A673 (cell line): ENCODE data around the gene MYH1. TPM values are rescaled to one million over a fixed set of nuclear protein-coding genes. Genes with fewer than 3 reads are reported as not detected.

ENCODE experiments used
- Bru-seq: library from RNA; stranded (reverse); fragments of 400-500 nt; gene quantifications from one replicate; lab custom pipeline; 2021; lab: Mats Ljungman, UMichigan
- BruChase-seq, 2 experiments: library from RNA; stranded (reverse); fragments of 400-500 nt; gene quantifications; one replicate each; lab custom pipeline; 2021; lab: Mats Ljungman, UMichigan
- BruUV-seq: library from RNA; stranded (reverse); fragments of 400-500 nt; replicated peaks from 2 replicates; lab custom pipeline; 2021; lab: Mats Ljungman, UMichigan
- CTCF ChIA-PET: fragments of 300-600 bp; sonication (Branson Sonifier 250); formaldehyde crosslinking; loops from one replicate; lab custom pipeline; 2022; ENCODE audit warnings: antibody characterized with exemption; lab: Charles Lee
- POLR2A ChIA-PET: fragments of 300-600 bp; sonication (Branson Sonifier 250); formaldehyde crosslinking; loops from one replicate; lab custom pipeline; 2022; ENCODE audit warnings: antibody characterized with exemption; ENCODE audit not compliant: low non-redundant PET; lab: Charles Lee
- DNase-seq: peaks from one replicate; pipeline ENCODE4 v3.0.0-alpha.2; 2015; ENCODE audit warnings: low spot score
- H3K27ac ChIP-seq: fragments of 200-600 bp; sonication (generic); 2 replicates; pipeline ENCODE4 v1.5.1; 2016; ENCODE audit warnings: mixed run types, low read depth, mild to moderate bottlenecking, mixed read lengths, antibody characterized with exemption, low read length; ENCODE audit not compliant: poor library complexity, severe bottlenecking
- H3K27me3 ChIP-seq: fragments of 200-600 bp; sonication (generic); replicated peaks from 2 replicates; pipeline ENCODE4 v1.6.1; 2017; ENCODE audit warnings: mixed run types, low read depth, mild to moderate bottlenecking, mixed read lengths, antibody characterized with exemption, low read length; ENCODE audit not compliant: insufficient read depth, poor library complexity
- H3K36me3 ChIP-seq: fragments of 200-600 bp; sonication (generic); 2 replicates; pipeline ENCODE4 v1.6.1; 2016; ENCODE audit warnings: mixed run types, mild to moderate bottlenecking, mixed read lengths, antibody characterized with exemption, low read length; ENCODE audit not compliant: insufficient read depth, poor library complexity, severe bottlenecking
- H3K4me1 ChIP-seq: fragments of 200-600 bp; sonication (generic); 2 replicates; pipeline ENCODE4 v1.6.1; 2017; ENCODE audit warnings: mixed run types, mild to moderate bottlenecking, mixed read lengths, antibody characterized with exemption, low read length; ENCODE audit not compliant: insufficient read depth, poor library complexity, severe bottlenecking
- H3K4me3 ChIP-seq: fragments of 200-600 bp; sonication (generic); 2 replicates; pipeline ENCODE4 v1.5.1; 2016; ENCODE audit warnings: low read depth, mixed run types, mild to moderate bottlenecking, mixed read lengths, low read length; ENCODE audit not compliant: poor library complexity, severe bottlenecking
- H3K9me3 ChIP-seq: fragments of 200-600 bp; sonication (generic); 2 replicates; pipeline ENCODE4 v1.6.1; 2016; ENCODE audit warnings: mixed run types, low read depth, mild to moderate bottlenecking, mixed read lengths, antibody characterized with exemption, low read length; ENCODE audit not compliant: poor library complexity, severe bottlenecking
- CTCF ChIP-seq: fragments of 300-800, 200-600 bp; sonication (generic); conservative IDR thresholded peaks from 2 replicates; pipeline ENCODE4 v1.5.1; 2017; ENCODE audit warnings: low read depth, mild to moderate bottlenecking, antibody characterized with exemption, low read length, moderate library complexity, mixed read lengths
- EZH2 ChIP-seq: fragments of 200-600 bp; sonication (generic); IDR thresholded peaks from 2 replicates; pipeline ENCODE4 v1.6.1; 2017; ENCODE audit warnings: borderline replicate concordance, low read depth, mild to moderate bottlenecking, mixed read lengths, antibody characterized with exemption, low read length; ENCODE audit not compliant: poor library complexity, severe bottlenecking
- intact Hi-C: fragments of 100-400 bp; cut with micrococcal nuclease; formaldehyde crosslinking; loops from one replicate; pipeline ENCODE4 v1.10.0; 2022; ENCODE audit not compliant: unreplicated experiment
- long read RNA-seq: library from polyadenylated mRNA; stranded (forward); transcript quantifications from one replicate; pipeline ENCODE4 v2.0.0, GENCODE V29; 2022
- total RNA-seq: library from RNA; stranded (reverse); gene quantifications from 2 replicates; pipeline ENCODE4 v1.2.3, GENCODE V29; 2021

MYH1 gene
- 0.39 and 0.46 TPM in 2 replicates for total RNA-seq
- Bru-seq, nascent RNA = percentile 28 among the genes with signal in this experiment
- percentile 41 among the genes with signal in this experiment for BruChase-seq, experiment 1, labeled RNA remaining after a 2-hour chase
- BruChase-seq, experiment 2, labeled RNA remaining after a 6-hour chase = percentile 31 among the genes with signal in this experiment
- long read RNA-seq, partial matches to known transcripts = 0 of 1 reads
- long read RNA-seq, other reads (novel, unspliced or antisense) = 1 of 1 reads

GRCh38 chr17:10518271-10519037, at the start of gene MYH1:
MYH1 (minus strand) TSS chr17:10518542; CDS start chr17:10516642, 1,900 bp downstream.
- DNase-seq = no peak
- no TSS peak for BruUV-seq
- TF ChIP-seq EZH2 (no peak), CTCF (no peak)
- ChIA-PET CTCF (no interaction called here), POLR2A (no interaction called here)
- no peaks in the 10 kb centered on the region for H3K36me3 ChIP-seq
- H3K27me3 ChIP-seq = peaks cover 33% of the 10 kb centered on the region
- H3K9me3 ChIP-seq = no peaks in the 10 kb centered on the region
- intact Hi-C loops = no loop called here
- H3K4me3 ChIP-seq = no peak within 1 kb of the TSS
- no peaks in the 10 kb centered on the region for H3K4me1 ChIP-seq
- H3K27ac ChIP-seq = no peak within 1 kb of the TSS

- Histone ChIP-seq H3K36me3 (no peaks in the 10 kb centered on the region), H3K27ac (no peak overlapping the region), H3K4me3 (no peak overlapping the region), H3K27me3 (peaks cover 21% of the 10 kb centered on the region), H3K9me3 (no peaks in the 10 kb centered on the region), H3K4me1 (no peaks in the 10 kb centered on the region)
- intact Hi-C loops = no loop called here
- no TSS peak for BruUV-seq
- no peak for TF ChIP-seq EZH2
- no peak for TF ChIP-seq CTCF
- CTCF ChIA-PET = no interaction called here
- no peak for DNase-seq
- POLR2A ChIA-PET = no interaction called here
Measured at GRCh38 chr17:10563991-10564660, 45.8 kb upstream of the MYH1 start.

- POLR2A ChIA-PET = no interaction called here
- no peaks in the 10 kb centered on the region for H3K9me3 ChIP-seq
- no peak overlapping the region for H3K4me3 ChIP-seq
- no peaks in the 10 kb centered on the region for H3K36me3 ChIP-seq
- CTCF ChIA-PET = interaction anchor here (1.2 kb wide), 1 partner anchor 57 kb away, joined by 3 read pairs; no protein-coding TSS in a partner anchor
- intact Hi-C loops = no loop called here
- no peak overlapping the region for H3K27ac ChIP-seq
- H3K4me1 ChIP-seq = no peaks in the 10 kb centered on the region
- H3K27me3 ChIP-seq = no peaks in the 10 kb centered on the region
- no TSS peak for BruUV-seq
- TF ChIP-seq CTCF (no peak), EZH2 (no peak)
- peak; percentile 25 for DNase-seq
Measured at GRCh38 chr17:10558049-10558448, 39.7 kb upstream of the MYH1 start.
